ENCODE results near the gene COL4A2.

GRCh38 chr13:110392510-110393240, 85.6 kb downstream of the COL4A2 start:
- TF ChIP-seq TCF7L2 (IDR thresholded peaks at IDR 0.05; ENCODE audit: borderline replicate concordance, extremely low read depth, insufficient read depth, insufficient read length) (no peak), EGR1 (IDR thresholded peaks at IDR 0.05; ENCODE audit: low read depth) (no peak), CTCF (IDR thresholded peaks at IDR 0.05 in 2 of 3, conservative IDR thresholded peaks at IDR 0.05 in 1 of 3; ENCODE audit: borderline replicate concordance in 1 of 3, insufficient read depth in 1 of 3, low read depth in 2 of 3, low read length in 2 of 3) (no peak), SIN3A (IDR thresholded peaks at IDR 0.05; ENCODE audit: low read depth) (no peak), POLR2A (IDR thresholded peaks at IDR 0.05; ENCODE audit: borderline replicate concordance, extremely low read depth, insufficient read depth, insufficient read length) (no peak), EZH2 (IDR thresholded peaks at IDR 0.05) (no peak), ZBTB33 (IDR thresholded peaks at IDR 0.05; ENCODE audit: extremely low read depth, insufficient replicate concordance, low read length) (no peak), ELF1 (IDR thresholded peaks at IDR 0.05; ENCODE audit: borderline replicate concordance, low read depth) (no peak), EZH2phosphoT487 (IDR thresholded peaks at IDR 0.05; ENCODE audit: borderline replicate concordance) (no peak), POLR2AphosphoS5 (IDR thresholded peaks at IDR 0.05; ENCODE audit: low read depth, low read length) (no peak), JUND (IDR thresholded peaks at IDR 0.05) (no peak)
